ENCODE measurements around the gene CYP27B1. TPM values are rescaled to one million over a fixed set of nuclear protein-coding genes. Genes with fewer than 3 reads are reported as not detected.

The CYP27B1 gene
- total RNA-seq, 4 donors from 2014 or later = not detected

DNA sequence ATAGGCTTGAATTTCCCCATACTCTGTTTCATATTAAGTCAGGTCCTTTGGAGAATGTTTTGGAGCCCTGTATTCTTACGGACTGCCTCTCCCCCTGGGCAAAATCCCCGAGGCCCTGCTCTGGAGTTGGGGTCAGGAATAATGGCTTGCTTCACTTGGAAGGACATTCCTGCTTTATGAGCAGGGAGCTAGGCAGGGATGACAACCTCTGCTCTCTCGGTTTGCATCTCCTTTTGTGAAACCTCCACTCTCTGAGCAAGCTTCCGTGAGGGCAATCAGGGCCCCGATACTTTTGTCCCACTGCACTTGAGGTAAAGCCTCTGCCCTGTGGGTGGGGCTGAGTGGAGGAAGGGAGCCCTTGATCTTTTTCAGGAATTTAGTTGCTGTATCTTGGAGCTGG lies 53.7 kb downstream of the CYP27B1 start:
- no peak for ATAC-seq
- intact Hi-C loops (cut with DNase I; ENCODE audit: low total_unique reads) (no loop called here), in situ Hi-C loops (cut with MboI; ENCODE audit: low sequenced_read_pairs in 4 of 4) (no loop called here)
- Histone ChIP-seq H3K27ac (no peak overlapping the region), H3K4me3 (no peak overlapping the region), H3K4me1 (no peaks in the 10 kb centered on the region), H3K27me3 (no peaks in the 10 kb centered on the region), H3K36me3 (peaks cover 0 to 35% of the 10 kb centered on the region in 2 donors), H3K9me3 (no peaks in the 10 kb centered on the region)
- no peak for TF ChIP-seq POLR2A (IDR thresholded peaks at IDR 0.05)
- TF ChIP-seq, protein P1, sequence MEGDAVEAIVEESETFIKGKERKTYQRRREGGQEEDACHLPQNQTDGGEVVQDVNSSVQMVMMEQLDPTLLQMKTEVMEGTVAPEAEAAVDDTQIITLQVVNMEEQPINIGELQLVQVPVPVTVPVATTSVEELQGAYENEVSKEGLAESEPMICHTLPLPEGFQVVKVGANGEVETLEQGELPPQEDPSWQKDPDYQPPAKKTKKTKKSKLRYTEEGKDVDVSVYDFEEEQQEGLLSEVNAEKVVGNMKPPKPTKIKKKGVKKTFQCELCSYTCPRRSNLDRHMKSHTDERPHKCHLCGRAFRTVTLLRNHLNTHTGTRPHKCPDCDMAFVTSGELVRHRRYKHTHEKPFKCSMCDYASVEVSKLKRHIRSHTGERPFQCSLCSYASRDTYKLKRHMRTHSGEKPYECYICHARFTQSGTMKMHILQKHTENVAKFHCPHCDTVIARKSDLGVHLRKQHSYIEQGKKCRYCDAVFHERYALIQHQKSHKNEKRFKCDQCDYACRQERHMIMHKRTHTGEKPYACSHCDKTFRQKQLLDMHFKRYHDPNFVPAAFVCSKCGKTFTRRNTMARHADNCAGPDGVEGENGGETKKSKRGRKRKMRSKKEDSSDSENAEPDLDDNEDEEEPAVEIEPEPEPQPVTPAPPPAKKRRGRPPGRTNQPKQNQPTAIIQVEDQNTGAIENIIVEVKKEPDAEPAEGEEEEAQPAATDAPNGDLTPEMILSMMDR (IDR thresholded peaks at IDR 0.05 in 4 of 5, conservative IDR thresholded peaks at IDR 0.05 in 1 of 5) = no peak
- DNase-seq = no peak

DNA sequence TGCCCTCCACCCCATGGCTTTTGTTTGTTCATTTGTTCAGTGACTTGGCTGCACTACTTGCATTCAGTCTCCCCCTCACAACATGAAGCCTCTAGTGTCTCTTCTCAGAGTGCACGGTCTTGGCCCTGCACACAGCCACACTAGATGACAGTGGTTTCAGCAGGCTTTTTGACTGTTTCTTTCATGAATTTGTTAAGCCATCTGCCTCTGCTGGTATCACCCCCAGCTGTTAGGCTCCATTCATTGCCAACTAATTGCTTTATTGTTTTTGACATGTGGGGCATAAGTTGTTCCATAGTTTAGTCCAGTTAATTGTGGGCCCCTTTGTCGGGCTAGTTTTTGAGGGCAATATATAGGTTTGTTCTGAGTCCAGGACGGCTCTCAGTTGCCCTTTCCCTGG lies 54.2 kb downstream of the CYP27B1 start:
- no peak overlapping the region for H3K27ac ChIP-seq
- no peak for TF ChIP-seq POLR2A (IDR thresholded peaks at IDR 0.05)
- TF ChIP-seq, protein P1 (IDR thresholded peaks at IDR 0.05 in 4 of 5, conservative IDR thresholded peaks at IDR 0.05 in 1 of 5) = no peak
- in situ Hi-C loops (cut with MboI; ENCODE audit: low sequenced_read_pairs in 4 of 4) = no loop called here
- intact Hi-C loops (cut with DNase I; ENCODE audit: low total_unique reads) = no loop called here
- no peaks in the 10 kb centered on the region for H3K9me3 ChIP-seq
- H3K27me3 ChIP-seq = no peaks in the 10 kb centered on the region
- ATAC-seq (no peak), DNase-seq (no peak)
- H3K36me3 ChIP-seq = peaks cover 0 to 30% of the 10 kb centered on the region in 2 donors
- no peaks in the 10 kb centered on the region for H3K4me1 ChIP-seq
- H3K4me3 ChIP-seq = no peak overlapping the region

Small RNA genes lying within 50 kb of the gene (microRNA-seq; reads per million reads assigned to microRNA genes)
- gene MIR6759 (ENCODE audit: borderline replicate concordance in 2 of 2) = 0 reads per million in 2 donors

Other genes starting within 250 kb of the CYP27B1 start
- gene DDIT3, start 246.6 kb downstream of the CYP27B1 start, total RNA-seq = 10 to 100 TPM; 11.8 to 46.4 (median 17.1) TPM
- 10 to 100 TPM in 3 of 4 donors, 1 to 10 TPM in 1; 5.5 to 20.3 (median 12.9) TPM for gene MBD6, start 244.3 kb downstream of the CYP27B1 start, total RNA-seq
- gene DCTN2, start 219.9 kb downstream of the CYP27B1 start, total RNA-seq = 100 to 1,000 TPM; 147 to 265 (median 177) TPM
- gene KIF5A, start 217.0 kb downstream of the CYP27B1 start, total RNA-seq = under 1 TPM in 2 of 4 donors, not detected in 2; 0.09 to 0.36 TPM
- gene PIP4K2C, start 175.9 kb downstream of the CYP27B1 start, total RNA-seq = 10 to 100 TPM; 11.2 to 22.0 (median 14.6) TPM
- 10 to 100 TPM in 1 of 4 donors, 1 to 10 TPM in 3; 3.5 to 13.8 (median 6.8) TPM for gene DTX3, start 162.3 kb downstream of the CYP27B1 start, total RNA-seq
- gene ARHGEF25, start 155.6 kb downstream of the CYP27B1 start, total RNA-seq = 1 to 10 TPM; 1.9 to 3.3 (median 2.4) TPM
- 10 to 100 TPM; 13.2 to 25.5 (median 16.6) TPM for gene B4GALNT1, start 133.9 kb downstream of the CYP27B1 start, total RNA-seq
- gene OS9, start 72.9 kb downstream of the CYP27B1 start, total RNA-seq = 100 to 1,000 TPM in 3 of 4 donors, 10 to 100 TPM in 1; 77.0 to 152 (median 106) TPM
- 1 to 10 TPM; 1.8 to 5.4 (median 3.7) TPM for gene AGAP2, start 28.3 kb downstream of the CYP27B1 start, total RNA-seq
- 10 to 100 TPM; 25.5 to 58.9 (median 32.2) TPM for gene TSPAN31, start 22.0 kb downstream of the CYP27B1 start, total RNA-seq
- 10 to 100 TPM; 39.7 to 55.5 (median 47.4) TPM for gene CDK4, start 14.8 kb downstream of the CYP27B1 start, total RNA-seq
- 10 to 100 TPM in 1 of 4 donors, 1 to 10 TPM in 3; 4.8 to 11.3 (median 7.9) TPM for gene MARCHF9, start 12.0 kb downstream of the CYP27B1 start, total RNA-seq
- 10 to 100 TPM in 3 of 4 donors, 1 to 10 TPM in 1; 6.5 to 22.7 (median 17.9) TPM for gene METTL1, start 5.0 kb upstream of the CYP27B1 start, total RNA-seq
- 1 to 10 TPM in 3 of 4 donors, under 1 TPM in 1; 0.82 to 2.0 (median 1.0) TPM for gene EEF1AKMT3, start 5.5 kb upstream of the CYP27B1 start, total RNA-seq
- 10 to 100 TPM; 37.6 to 47.5 (median 40.1) TPM for gene TSFM, start 15.7 kb upstream of the CYP27B1 start, total RNA-seq
- gene AVIL, start 51.7 kb upstream of the CYP27B1 start, total RNA-seq = 10 to 100 TPM in 1 of 4 donors, 1 to 10 TPM in 2, under 1 TPM in 1; 0.78 to 22.7 (median 4.3) TPM
- gene CTDSP2, start 79.7 kb upstream of the CYP27B1 start, total RNA-seq = 100 to 1,000 TPM in 1 of 4 donors, 10 to 100 TPM in 3; 66.0 to 116 (median 83.4) TPM
- 10 to 100 TPM in 2 of 4 donors, 1 to 10 TPM in 2; 7.1 to 26.4 (median 10.7) TPM for gene ATP23, start 174.5 kb upstream of the CYP27B1 start, total RNA-seq

All from gastrocnemius medialis (tissue), 4 donors.